HepG2 (cell line): ENCODE measurements around the gene TNFSF10.

Source experiments
- DMAP1 ChIP-seq: IDR thresholded peaks from 2 replicates; pipeline ENCODE4 v1.6.1; 2016
- HNRNPH1 ChIP-seq: fragments of 200-400 bp; formaldehyde crosslinking; optimal IDR thresholded peaks from 2 replicates; pipeline ENCODE3; 2017; ENCODE audit warnings: mild to moderate bottlenecking, low read depth, low read length
- KDM4B ChIP-seq: sonication (generic); formaldehyde crosslinking; IDR thresholded peaks from 2 replicates; pipeline ENCODE4 v1.4.0; 2020; ENCODE audit warnings: missing genetic modification reagents
- PHF8 ChIP-seq: sonication (generic); formaldehyde crosslinking; IDR thresholded peaks from 2 replicates; pipeline ENCODE4 v1.5.0; 2020; ENCODE audit warnings: missing genetic modification reagents
- SP4 ChIP-seq: sonication (generic); formaldehyde crosslinking; IDR thresholded peaks from 2 replicates; pipeline ENCODE4 v1.8.1; 2023; ENCODE audit warnings: mild to moderate bottlenecking, missing genetic modification reagents
- SUZ12 ChIP-seq: fragments of 150-350 bp; IDR thresholded peaks from 2 replicates; pipeline ENCODE4 v1.6.1; 2014; ENCODE audit warnings: low read depth, low read length
- ZBTB1 ChIP-seq: sonication (generic); formaldehyde crosslinking; IDR thresholded peaks from 2 replicates; pipeline ENCODE4 v1.4.0; 2020; ENCODE audit warnings: missing genetic modification reagents, borderline replicate concordance
- TF ChIP-seq, protein P1 (sequence below): sonication (generic); formaldehyde crosslinking; IDR thresholded peaks from 2 replicates; pipeline ENCODE4 v1.4.0; 2020; ENCODE audit warnings: mild to moderate bottlenecking, missing genetic modification reagents, borderline replicate concordance
- TF ChIP-seq, protein P2 (sequence below): sonication (generic); formaldehyde crosslinking; IDR thresholded peaks from 2 replicates; pipeline ENCODE4 v1.8.0; 2022; ENCODE audit warnings: low read depth, missing genetic modification reagents
- TF ChIP-seq, protein P3 (sequence below), 2 experiments: sonication (generic) in 1 of 2; formaldehyde crosslinking in 1 of 2; IDR thresholded peaks; 2 replicates each; pipeline versions ENCODE4 v1.4.0 to v1.6.1; 2018 to 2020; ENCODE audit warnings: missing genetic modification reagents in 2 of 2, borderline replicate concordance in 1 of 2, low read depth in 1 of 2, mild to moderate bottlenecking in 1 of 2, missing biosample characterization in 1 of 2
- TF ChIP-seq, protein P4 (sequence below): sonication (generic); formaldehyde crosslinking; IDR thresholded peaks from 2 replicates; pipeline ENCODE4 v1.4.0; 2020; ENCODE audit warnings: missing genetic modification reagents
- TF ChIP-seq, protein P5 (sequence below): IDR thresholded peaks from 2 replicates; pipeline ENCODE4 v1.6.1; 2012; ENCODE audit warnings: low read length, improper control_type of control experiment

DNA sequence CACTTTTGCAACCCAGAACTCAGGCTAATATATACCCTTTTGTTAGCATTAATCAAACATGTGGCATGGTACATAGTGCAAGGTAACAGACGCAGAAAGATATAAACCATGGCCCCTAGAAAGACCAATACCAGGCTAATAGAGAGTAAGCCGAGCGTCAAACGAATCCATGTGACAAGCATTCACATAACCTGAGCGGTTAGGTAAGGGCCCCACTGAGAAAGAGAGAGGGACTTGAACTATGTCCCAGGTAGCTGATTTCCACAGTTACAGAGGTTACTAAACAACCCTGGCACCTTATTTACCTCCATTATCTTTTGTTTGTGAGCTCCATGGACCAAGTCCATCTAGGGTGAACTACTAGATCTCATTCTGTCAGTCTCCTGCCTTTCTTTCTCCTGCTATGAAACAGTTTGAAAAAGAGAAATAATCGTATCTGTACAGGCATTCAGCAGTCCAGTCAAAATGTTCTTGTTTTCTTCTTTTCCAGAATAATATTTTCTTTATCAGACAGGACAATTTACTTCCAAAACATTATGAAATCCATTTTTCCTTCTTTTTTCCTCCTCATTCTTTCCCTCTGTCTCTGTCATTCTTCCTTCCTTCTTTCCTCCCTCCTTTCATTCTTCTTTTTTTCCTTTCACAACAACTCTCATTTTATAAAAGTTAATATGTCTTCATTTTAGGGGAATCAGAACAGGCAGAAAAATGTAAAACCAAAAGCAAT is 30.5 kb upstream of the TNFSF10 start:
- TF ChIP-seq, protein P1, sequence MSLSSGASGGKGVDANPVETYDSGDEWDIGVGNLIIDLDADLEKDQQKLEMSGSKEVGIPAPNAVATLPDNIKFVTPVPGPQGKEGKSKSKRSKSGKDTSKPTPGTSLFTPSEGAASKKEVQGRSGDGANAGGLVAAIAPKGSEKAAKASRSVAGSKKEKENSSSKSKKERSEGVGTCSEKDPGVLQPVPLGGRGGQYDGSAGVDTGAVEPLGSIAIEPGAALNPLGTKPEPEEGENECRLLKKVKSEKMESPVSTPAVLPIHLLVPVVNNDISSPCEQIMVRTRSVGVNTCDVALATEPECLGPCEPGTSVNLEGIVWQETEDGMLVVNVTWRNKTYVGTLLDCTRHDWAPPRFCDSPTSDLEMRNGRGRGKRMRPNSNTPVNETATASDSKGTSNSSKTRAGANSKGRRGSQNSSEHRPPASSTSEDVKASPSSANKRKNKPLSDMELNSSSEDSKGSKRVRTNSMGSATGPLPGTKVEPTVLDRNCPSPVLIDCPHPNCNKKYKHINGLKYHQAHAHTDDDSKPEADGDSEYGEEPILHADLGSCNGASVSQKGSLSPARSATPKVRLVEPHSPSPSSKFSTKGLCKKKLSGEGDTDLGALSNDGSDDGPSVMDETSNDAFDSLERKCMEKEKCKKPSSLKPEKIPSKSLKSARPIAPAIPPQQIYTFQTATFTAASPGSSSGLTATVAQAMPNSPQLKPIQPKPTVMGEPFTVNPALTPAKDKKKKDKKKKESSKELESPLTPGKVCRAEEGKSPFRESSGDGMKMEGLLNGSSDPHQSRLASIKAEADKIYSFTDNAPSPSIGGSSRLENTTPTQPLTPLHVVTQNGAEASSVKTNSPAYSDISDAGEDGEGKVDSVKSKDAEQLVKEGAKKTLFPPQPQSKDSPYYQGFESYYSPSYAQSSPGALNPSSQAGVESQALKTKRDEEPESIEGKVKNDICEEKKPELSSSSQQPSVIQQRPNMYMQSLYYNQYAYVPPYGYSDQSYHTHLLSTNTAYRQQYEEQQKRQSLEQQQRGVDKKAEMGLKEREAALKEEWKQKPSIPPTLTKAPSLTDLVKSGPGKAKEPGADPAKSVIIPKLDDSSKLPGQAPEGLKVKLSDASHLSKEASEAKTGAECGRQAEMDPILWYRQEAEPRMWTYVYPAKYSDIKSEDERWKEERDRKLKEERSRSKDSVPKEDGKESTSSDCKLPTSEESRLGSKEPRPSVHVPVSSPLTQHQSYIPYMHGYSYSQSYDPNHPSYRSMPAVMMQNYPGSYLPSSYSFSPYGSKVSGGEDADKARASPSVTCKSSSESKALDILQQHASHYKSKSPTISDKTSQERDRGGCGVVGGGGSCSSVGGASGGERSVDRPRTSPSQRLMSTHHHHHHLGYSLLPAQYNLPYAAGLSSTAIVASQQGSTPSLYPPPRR: peak; percentile 70; the same call in 1 of the 2 replicates
- TF ChIP-seq KDM4B (CRISPR knock-in tag) (0 out of 2 replicates have a peak, but pooled peaks have one; percentile 68), SUZ12 (no peak), HNRNPH1 (no peak), DMAP1 (CRISPR knock-in tag) (peak; percentile 78), ZBTB1 (no peak), SP4 (0 out of 2 replicates have a peak, but pooled peaks have one; percentile 37), PHF8 (no peak)
- TF ChIP-seq, protein P2, sequence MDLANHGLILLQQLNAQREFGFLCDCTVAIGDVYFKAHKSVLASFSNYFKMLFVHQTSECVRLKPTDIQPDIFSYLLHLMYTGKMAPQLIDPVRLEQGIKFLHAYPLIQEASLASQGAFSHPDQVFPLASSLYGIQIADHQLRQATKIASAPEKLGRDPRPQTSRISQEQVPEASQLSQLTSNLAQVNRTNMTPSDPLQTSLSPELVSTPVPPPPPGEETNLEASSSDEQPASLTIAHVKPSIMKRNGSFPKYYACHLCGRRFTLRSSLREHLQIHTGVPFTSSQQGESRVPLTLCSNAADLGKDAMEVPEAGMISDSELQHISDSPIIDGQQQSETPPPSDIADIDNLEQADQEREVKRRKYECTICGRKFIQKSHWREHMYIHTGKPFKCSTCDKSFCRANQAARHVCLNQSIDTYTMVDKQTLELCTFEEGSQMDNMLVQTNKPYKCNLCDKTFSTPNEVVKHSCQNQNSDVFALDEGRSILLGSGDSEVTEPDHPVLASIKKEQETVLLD (CRISPR knock-in tag): no peak
- TF ChIP-seq, protein P3, sequence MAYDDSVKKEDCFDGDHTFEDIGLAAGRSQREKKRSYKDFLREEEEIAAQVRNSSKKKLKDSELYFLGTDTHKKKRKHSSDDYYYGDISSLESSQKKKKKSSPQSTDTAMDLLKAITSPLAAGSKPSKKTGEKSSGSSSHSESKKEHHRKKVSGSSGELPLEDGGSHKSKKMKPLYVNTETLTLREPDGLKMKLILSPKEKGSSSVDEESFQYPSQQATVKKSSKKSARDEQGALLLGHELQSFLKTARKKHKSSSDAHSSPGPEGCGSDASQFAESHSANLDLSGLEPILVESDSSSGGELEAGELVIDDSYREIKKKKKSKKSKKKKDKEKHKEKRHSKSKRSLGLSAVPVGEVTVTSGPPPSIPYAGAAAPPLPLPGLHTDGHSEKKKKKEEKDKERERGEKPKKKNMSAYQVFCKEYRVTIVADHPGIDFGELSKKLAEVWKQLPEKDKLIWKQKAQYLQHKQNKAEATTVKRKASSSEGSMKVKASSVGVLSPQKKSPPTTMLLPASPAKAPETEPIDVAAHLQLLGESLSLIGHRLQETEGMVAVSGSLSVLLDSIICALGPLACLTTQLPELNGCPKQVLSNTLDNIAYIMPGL (CRISPR knock-in tag; IDR thresholded peaks at IDR 0.05; ENCODE audit: borderline replicate concordance in 1 of 2, low read depth in 1 of 2): peak in 1 of 2 experiments; percentile 59; a peak in 1 of 4 replicates
- TF ChIP-seq, protein P4, sequence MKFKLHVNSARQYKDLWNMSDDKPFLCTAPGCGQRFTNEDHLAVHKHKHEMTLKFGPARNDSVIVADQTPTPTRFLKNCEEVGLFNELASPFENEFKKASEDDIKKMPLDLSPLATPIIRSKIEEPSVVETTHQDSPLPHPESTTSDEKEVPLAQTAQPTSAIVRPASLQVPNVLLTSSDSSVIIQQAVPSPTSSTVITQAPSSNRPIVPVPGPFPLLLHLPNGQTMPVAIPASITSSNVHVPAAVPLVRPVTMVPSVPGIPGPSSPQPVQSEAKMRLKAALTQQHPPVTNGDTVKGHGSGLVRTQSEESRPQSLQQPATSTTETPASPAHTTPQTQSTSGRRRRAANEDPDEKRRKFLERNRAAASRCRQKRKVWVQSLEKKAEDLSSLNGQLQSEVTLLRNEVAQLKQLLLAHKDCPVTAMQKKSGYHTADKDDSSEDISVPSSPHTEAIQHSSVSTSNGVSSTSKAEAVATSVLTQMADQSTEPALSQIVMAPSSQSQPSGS (CRISPR knock-in tag): peak; percentile 72; the same call in 1 of the 2 replicates
- TF ChIP-seq, protein P5, sequence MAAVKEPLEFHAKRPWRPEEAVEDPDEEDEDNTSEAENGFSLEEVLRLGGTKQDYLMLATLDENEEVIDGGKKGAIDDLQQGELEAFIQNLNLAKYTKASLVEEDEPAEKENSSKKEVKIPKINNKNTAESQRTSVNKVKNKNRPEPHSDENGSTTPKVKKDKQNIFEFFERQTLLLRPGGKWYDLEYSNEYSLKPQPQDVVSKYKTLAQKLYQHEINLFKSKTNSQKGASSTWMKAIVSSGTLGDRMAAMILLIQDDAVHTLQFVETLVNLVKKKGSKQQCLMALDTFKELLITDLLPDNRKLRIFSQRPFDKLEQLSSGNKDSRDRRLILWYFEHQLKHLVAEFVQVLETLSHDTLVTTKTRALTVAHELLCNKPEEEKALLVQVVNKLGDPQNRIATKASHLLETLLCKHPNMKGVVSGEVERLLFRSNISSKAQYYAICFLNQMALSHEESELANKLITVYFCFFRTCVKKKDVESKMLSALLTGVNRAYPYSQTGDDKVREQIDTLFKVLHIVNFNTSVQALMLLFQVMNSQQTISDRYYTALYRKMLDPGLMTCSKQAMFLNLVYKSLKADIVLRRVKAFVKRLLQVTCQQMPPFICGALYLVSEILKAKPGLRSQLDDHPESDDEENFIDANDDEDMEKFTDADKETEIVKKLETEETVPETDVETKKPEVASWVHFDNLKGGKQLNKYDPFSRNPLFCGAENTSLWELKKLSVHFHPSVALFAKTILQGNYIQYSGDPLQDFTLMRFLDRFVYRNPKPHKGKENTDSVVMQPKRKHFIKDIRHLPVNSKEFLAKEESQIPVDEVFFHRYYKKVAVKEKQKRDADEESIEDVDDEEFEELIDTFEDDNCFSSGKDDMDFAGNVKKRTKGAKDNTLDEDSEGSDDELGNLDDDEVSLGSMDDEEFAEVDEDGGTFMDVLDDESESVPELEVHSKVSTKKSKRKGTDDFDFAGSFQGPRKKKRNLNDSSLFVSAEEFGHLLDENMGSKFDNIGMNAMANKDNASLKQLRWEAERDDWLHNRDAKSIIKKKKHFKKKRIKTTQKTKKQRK: no peak
